GM18498 (cell line): ENCODE data around the gene NCAM2.

Source experiments
- ATAC-seq: cut with Tn5 transposase; IDR thresholded peaks from one replicate; pipeline ENCODE4 v1.9.1; 2021; ENCODE audit warnings: mild to moderate bottlenecking, moderate library complexity; ENCODE audit not compliant: unreplicated experiment

NCAM2 gene

GRCh38 chr21:21165063-21165645 lies 166.9 kb downstream of the NCAM2 start:
- ATAC-seq: no peak

DNA sequence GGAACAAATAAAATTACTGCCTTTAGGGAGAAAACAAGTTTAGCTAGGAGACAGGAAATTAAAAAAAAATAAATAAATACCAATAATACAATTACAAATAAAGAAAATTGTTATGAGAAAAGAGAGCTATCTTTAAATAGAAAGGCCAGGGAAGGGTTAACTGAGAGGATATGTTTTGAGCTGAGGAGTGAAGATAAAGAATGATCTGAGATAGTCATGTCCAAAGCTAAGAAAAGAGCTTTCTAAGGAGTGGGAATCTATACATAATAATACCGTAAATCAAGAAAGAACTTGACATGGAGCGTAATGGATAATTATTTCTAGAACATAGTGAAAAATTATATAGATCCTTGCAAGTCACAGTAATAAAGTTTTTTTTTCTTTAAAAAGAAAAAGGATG lies 176.5 kb downstream of the NCAM2 start:
- ATAC-seq: no peak

GRCh38 chr21:21175798-21176334 lies 177.7 kb downstream of the NCAM2 start:
- no peak for ATAC-seq

GRCh38 chr21:21177353-21177986 lies 179.3 kb downstream of the NCAM2 start:
- no peak for ATAC-seq

DNA sequence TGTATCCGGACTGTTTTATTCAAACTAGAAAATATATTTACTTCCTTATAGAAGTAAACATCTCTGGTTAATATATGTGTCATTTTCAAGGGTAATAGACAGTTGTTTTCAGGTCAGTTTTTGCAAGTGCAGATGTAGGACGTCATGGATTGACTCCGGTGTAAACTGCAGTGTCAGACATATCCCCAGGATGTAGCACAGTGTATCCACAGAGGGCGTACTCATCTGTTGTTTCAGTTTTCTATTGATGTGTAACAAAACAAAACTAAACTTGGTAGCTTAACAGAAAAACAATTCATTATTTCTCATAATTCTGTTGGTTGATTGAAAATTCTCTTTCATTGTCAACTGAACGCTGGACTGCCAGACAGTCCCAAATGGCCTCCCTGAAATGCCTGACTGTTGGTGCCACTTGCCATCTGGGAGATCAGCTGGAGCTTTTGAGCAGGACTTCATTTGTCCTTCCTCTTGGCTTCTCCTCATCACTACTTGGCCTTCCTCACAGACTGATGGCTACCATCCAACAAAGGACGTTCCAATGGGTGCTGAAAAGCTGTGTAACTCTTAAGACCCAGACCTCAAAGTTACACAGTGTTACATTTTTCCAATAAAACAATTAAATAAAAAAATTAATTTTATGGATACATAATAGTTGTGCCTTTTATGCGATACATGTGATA lies 181.6 kb downstream of the NCAM2 start:
- no peak for ATAC-seq

- ATAC-seq: no peak
These were observed 184.3 kb downstream of the NCAM2 start for GRCh38 chr21:21182401-21183010.

DNA sequence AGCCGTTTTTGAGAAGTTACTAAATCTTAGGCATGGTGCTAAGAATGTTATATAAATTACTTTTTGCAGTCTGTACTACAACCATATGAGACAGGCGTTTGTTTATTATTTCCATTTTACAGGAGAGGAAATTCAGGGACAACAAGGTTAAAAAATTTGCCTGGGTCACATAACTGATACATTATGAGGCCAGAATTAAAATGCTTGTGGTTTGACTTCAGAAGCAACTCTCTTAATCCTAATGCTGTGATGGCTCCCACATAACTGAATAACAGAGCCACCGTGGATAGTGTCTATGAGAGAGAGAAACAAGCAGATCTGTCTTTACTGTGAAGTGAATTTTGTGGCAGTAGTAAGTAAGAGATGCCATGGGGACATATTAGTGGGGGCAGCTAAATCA lies 184.9 kb downstream of the NCAM2 start:
- no peak for ATAC-seq

DNA sequence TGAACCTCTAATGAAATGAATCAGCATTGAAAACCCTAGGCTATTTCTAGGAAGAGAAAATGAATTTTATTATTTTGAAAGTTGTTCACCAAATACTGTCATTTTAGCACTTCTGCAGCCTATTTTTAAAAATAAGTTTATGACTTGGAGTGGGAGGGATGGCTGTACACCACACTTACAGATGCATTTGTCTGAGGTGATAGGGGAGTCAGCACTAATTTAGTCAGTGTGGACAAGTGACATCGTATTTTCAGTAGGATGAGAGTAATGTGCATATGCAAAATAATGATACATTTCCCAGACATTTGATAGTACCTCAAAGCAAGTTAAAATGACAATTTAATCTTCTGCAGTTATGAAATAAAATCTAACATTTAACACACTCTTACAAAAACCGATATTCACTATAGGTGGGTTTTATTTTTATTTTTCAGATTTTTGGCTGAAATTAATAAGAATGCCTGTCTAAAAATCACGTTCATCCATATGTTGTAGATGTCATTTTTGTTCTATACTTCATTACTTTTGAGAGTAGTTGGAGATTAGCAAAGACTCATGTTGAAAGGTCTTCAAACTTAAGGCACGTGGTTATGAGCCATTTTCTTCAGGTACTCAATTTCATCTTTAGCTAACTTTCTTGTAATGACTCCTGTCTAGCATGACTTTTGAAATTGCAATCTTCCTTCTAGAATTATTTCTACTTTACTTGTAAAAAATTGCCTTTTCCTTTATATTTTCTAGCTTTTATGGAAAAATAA lies 186.7 kb downstream of the NCAM2 start:
- ATAC-seq: no peak

- ATAC-seq: no peak
These were observed 189.4 kb downstream of the NCAM2 start for GRCh38 chr21:21187579-21187978.

GRCh38 chr21:21188513-21189195 lies 190.4 kb downstream of the NCAM2 start:
- ATAC-seq: no peak

GRCh38 chr21:21195417-21195943 lies 197.3 kb downstream of the NCAM2 start:
- no peak for ATAC-seq

DNA sequence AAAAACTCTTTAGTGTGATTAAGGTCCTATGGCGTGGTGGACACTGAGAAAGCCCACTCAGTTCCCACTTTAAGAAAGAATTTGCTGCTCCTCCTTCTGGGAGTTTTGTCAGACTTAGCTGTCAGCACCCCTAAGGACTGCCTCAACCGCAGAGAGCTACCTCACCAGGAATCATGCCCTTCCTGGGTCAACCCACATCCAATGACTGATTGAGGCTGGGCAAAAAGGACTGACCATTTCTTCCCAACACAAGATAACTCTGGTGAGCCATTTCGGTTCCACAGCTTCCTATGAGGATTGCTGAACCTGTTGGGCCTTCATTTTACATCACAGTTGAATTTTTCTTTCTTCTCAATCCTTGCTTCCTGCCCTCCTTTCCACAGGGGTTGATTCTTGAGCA lies 197.9 kb downstream of the NCAM2 start:
- ATAC-seq: no peak

GRCh38 chr21:21196848-21197247 lies 198.6 kb downstream of the NCAM2 start:
- ATAC-seq: no peak

DNA sequence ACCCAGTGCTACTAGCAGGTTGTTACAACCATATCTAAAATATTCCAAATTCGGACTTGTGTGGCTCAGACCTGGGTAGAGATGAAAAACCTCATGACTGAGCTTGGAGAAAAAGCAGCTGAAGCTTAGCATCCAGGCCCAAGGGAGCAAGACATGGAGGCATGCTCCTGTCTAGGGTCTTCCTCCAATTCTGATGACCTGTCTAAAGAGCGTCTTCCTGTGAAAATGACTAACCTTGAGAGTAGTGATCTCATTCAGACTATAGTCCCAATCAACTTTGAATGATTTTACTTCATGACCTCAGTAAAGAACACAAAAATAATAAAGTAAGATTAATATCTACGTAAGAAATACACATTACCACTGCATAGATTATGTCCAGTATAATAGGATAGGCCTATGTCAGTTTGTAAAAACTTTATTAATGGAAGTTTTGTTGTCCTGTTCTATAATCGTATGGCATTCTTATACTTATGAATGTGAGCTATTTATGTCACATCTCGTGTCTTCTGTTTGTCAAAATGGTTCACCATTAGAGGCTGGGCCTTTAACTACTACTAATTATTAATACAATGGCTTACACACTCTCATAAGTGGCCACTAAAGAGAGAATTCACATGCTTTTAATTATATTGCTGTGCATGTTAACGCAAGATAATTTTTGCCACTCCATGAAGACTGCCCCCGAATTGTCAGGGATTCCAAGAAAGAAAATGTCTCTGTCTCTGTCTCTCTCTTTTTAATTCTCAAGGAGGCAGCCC lies 201.3 kb downstream of the NCAM2 start:
- ATAC-seq: no peak

GRCh38 chr21:21200103-21200938 lies 202.1 kb downstream of the NCAM2 start:
- ATAC-seq: no peak

DNA sequence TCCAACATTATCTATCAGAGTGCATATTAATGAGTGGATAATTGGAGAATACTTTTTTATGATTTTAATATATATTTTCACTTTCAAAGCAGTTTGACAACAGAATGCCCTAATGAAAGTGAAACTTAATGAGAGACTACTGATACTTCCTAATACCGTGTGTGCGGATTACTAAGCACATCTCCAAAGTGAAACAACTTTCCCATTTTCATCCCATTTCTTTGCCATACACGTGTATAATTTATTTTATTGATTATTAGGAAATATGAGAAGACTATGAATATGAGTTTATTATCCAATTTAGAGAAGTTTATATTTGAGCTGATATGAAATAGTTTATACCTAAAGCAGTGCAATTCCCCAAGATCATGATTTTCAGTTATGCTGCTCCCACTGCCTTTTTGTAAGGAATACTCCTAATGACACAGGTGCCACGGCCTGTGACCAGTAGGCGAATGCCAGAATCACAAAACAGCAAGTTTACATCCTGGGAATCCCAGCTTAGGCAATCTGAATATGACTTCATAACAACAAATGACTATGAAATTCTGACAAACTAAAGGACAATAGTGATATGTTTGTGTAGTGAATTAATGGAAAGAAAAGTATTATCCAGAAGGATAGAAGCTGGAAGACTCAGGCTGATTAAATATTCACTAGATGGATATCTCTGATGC lies 202.9 kb downstream of the NCAM2 start:
- ATAC-seq: no peak

DNA sequence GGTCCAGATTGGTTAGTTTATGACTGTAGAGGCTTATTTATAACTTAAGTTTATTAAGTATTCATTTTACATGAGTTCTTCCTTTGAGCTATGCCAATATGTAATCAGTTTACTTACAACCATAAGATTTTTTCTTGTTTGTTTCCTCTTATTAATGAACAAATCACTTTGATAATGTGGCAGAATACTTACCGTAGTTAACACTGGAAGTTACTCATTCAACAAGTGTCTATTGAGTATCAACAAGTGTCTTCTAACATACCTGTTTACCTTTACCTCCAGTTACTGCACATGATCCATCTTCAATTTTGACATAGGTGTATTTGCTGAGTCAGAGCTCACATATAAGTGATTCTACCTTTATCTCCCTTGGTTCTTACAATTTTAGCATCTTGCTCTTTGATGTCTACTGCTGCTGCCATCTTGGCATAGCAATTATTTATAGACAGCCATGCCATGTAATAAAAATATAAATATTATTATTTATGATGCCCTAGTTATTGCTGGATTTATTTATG lies 205.7 kb downstream of the NCAM2 start:
- ATAC-seq: no peak
